NCI-H2081 treated with DMSO at 0.1 percent for 48 hours (cell line): ENCODE results near the gene MEF2C.

Experiments used
- DNase-seq: peaks from one replicate; lab custom pipeline; 2025; lab: John Stamatoyannopoulos, UW

The MEF2C gene

GRCh38 chr5:88888291-88888690 is 5.3 kb upstream of the MEF2C start:
- DNase-seq, result no peak

- no peak for DNase-seq
Measured at GRCh38 chr5:88887342-88887741, 4.4 kb upstream of the MEF2C start.

GRCh38 chr5:88886746-88887341 is 3.9 kb upstream of the MEF2C start:
- DNase-seq, result no peak

DNA sequence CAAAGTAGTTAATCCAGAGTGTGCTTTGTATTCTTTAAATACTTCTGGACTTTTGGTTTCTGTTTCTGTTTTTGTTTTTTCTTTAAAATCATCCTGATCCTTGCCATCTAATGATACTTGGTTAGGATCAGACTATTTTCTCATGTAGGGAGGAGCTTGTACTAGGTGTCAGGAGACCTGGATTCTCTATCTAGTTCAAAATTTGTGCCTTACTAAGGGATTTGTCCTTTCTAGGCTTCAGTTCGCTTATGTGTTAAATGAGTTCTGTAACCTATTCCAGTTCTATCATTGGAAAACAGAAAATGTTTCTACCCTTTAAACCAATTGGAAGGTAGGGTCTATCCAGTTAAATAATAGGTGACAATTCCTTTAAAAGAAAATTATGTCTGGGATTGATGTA is 3.3 kb upstream of the MEF2C start:
- no peak for DNase-seq

DNA sequence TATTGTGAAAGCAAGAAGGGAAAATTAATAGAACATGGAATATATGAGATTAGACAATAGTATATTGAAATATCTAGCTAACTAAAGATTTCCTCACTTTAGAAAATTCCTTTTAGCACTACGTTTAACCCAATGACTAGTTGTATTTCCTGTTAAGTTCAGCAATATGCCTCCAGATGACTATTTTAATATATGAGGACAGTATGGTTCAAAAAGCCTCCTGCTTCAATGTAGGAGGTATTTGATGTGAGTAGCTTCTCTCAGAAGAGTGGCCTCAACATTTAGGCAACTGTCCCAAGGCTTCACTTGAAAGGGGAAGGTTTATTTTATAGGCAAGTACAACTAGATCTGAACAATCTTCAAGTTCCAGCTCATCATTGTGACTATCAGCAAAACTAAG is 2.0 kb upstream of the MEF2C start:
- DNase-seq, result no peak

DNA sequence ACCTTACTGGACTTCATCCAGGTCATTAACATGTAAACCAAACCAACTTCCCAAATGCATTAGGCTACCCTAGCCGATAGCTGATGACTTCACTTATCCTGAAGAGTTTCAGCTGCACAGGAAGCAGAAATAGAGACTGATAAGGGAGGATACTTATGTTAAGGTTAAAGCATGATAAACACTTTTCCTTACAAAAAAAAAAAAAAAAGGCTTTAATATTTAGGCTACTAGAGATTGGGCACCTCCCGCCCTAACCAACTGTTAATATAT is 1.6 kb upstream of the MEF2C start:
- no peak for DNase-seq

DNA sequence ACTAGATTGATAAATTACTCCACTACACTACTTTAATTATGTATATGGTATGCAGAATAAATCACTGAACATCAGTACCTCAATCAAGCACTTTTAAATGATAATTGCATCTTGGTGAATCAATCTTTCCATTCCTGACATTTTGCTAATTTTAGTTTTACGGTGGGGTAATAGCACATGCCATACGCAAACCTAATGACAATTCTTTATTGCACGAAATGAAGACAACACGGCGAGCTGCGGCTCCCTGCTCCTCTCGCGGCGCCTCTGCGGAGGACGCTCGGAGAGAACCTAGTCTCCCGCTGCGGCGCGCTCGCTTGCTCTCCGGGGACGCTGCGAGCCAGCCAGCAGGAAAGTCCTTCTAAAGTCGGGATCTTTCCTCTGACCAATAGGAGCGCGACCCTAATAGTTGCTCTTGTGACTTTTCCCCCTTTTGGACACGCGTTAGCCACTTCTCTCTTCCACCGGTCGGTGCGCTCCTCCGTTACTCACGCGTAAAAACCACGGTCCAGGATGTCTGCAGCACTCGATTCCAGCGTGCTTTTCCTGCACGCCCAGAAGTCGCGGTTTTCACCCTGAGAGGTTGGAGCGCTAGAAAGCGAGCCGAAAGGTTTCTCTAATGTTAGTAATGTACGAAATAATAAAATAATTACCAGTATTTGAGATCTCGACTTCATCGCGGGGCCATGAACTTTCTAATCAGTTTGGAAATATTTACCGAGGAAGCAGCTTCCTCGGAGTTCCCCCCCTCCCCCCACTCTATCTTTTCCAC is 1.0 kb upstream of the MEF2C start:
- DNase-seq, result no peak

GRCh38 chr5:88882276-88883038 is 527 bp downstream of the MEF2C start:
- no peak for DNase-seq

DNA sequence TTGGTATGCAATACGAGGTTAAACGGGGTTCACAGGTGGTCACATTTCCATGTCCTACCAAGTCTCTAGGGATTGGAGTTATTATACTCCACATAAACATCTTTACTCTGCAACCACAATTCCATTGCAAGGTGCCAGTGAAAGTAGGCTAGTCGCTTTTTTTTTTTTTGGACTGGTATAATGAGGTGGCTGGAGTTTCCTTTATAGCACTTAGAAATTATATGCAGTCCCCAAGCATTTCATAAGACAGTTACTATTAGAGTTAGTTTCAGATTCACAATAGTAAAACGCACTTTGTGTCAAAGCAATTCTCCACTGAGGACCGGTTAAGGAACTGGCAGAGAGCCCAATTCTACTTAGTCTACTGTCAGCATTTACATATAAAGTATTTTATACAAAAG is 1.4 kb downstream of the MEF2C start:
- DNase-seq, result no peak

DNA sequence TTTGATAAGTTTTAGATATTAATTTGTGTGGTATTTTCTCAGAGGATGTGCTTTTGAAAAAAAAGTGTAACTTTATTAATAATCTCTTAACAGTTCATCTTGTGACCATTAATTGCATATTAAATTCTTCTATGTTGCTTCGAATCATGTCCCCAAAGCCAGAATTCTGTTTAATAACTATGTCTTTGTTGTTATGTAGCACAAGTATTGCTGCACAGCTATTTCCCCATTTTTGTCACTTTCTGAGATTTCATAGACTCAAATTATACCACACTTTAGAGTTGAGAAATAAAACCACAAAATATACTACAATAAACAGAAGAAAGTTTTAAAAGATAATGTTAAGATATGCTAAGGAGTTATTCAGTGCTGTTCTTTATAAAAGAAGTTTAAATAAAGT is 2.8 kb downstream of the MEF2C start:
- no peak for DNase-seq

DNA sequence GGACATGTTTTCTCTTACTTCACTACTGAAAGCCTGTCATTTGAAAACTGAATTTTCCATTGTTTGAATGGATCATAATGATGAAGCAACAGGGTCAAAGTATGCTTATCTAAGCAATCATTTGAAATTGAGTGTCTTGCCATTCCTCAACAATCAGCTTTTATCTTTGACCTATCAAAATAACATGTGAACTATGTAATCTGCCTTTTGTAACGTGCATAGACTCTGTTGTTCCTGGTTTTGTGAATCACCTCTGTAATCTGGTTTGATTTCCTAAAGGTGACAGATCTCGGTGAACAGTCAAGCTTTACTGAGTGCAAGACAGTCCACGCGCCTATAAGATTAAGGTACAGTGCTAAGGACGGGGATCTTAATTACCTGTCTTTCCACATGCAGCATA is 3.3 kb downstream of the MEF2C start:
- DNase-seq, result no peak

DNA sequence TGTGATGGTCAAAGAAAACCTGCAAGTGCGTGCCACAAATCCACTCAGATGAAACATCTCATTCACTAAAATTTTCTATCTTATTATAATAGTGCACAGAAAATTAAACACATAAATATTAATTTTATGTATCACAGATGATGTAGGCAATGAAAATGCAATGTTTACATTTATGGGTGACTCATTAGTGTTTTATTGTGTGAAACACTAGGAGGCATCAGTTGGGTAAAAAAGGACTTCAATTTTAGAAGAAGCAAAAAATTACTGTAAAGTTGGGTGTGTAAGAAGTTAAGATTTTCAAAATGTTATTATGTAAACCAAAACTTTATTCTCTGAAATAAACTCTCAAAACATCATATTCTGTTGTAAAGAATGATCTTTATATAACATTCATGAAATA is 4.0 kb downstream of the MEF2C start:
- no peak for DNase-seq

DNA sequence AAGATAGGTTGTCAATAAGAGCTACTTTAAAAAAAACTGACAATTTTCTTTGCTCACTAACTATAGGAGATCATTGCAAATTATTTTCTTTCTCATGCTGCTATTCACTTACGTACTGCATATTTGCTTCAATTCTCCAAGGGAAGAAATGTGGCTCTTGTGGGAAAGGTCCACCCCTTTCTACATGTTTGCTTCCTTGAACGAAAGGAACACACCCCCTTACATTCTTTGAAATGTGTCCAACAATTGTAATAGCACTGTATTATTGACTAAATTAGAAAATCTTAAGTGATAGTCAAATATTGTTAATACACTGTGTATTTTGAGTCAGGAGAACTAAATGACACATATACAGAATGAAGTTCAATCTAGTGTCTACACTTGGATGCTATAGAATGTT is 5.2 kb downstream of the MEF2C start:
- no peak for DNase-seq

DNA sequence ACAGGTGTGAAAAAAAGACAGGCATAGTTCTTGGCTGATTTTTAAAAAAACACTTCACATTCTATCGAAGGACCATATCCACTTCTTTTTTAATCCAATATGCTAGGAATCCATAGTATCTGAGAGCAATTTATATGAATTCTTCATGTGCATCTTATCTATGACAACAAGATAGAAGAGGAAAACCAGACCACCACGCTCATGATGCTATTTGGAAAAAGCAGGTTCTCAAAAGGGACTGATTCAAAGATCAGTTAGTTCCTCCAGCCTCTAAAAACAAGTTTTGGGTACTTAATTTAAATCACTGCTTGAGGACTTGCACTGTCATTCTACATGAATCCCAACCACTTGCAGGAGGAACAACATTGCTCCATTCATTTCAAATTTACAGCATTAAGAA is 6.3 kb downstream of the MEF2C start:
- no peak for DNase-seq

GRCh38 chr5:88875341-88876234 is 7.4 kb downstream of the MEF2C start:
- DNase-seq, result no peak

DNA sequence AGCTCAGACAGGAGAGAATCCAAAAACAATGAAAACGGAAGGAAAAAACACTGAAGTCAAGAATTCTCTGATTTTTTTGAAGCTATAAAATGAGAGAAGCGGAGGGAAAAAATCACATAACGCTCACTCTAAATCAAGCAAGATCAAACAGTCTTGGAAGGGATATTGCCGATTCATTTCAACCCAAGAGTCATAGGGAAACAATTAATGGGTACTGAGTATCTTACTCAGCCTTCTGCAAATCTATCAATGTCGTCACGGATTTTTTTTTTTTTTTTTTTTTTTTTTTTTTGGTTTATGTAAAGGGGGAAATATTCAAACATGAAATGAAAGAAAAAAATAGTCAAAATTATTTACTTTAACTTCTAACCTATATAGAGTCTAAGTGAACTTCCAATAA is 9.5 kb downstream of the MEF2C start:
- no peak for DNase-seq

DNA sequence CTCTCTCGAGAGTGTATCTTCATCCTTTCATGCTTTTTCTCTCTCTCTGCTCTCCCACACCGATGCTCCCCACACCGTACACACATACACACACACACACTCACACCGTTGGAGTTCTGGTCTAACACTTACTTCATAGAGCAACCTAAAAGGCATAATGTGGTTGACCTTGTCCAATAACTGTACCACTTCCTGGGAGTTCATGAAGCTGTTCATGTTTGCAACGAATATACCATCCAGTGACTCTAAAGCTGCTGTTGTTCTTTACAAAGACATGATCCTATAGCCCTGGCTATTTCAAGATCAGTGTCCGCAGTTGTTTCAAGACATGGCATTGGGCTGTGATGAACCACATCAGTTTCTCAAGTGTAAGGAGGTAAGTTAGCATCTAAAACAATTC is 10.0 kb downstream of the MEF2C start:
- DNase-seq, result no peak

DNA sequence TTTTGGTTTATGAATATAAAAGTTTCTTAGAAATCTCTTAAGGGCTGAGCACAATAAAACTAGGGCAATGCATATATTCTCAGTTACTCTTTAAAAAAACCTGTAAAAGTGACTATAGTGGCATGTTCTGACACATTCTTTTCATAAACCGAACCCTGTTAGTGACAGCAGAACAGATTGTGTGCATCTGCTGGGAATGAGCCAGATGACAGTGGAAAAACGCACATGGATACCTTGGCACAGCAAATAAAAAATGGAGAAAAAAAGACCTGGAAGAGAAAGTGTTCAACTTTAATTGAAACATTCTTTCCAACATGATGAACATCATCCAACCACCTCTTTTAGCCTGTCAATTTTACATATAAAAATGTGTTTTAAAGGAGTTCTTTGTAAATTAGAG is 12.7 kb downstream of the MEF2C start:
- no peak for DNase-seq

- DNase-seq, result no peak
Measured at GRCh38 chr5:88868468-88869068, 14.4 kb downstream of the MEF2C start.

GRCh38 chr5:88867638-88868037 is 15.3 kb downstream of the MEF2C start:
- no peak for DNase-seq

DNA sequence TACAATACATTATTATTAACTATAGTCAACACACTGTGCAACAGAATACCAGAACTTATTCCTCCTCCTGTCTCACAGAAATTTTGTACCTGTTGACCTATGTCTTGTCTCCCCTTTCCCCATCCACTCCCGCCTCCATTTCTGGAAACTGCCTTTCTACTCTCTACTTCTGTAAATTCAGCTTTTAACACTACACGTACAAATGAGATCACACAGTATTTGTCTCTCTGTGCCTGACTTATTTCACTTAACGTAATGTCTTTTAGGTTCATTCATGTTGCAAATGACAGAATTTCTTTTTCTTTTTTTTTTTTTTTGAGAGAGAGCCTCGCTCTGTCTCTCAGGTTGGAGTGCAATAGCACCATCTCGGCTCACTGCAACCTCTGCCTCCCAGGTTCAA is 19.5 kb downstream of the MEF2C start:
- no peak for DNase-seq

DNA sequence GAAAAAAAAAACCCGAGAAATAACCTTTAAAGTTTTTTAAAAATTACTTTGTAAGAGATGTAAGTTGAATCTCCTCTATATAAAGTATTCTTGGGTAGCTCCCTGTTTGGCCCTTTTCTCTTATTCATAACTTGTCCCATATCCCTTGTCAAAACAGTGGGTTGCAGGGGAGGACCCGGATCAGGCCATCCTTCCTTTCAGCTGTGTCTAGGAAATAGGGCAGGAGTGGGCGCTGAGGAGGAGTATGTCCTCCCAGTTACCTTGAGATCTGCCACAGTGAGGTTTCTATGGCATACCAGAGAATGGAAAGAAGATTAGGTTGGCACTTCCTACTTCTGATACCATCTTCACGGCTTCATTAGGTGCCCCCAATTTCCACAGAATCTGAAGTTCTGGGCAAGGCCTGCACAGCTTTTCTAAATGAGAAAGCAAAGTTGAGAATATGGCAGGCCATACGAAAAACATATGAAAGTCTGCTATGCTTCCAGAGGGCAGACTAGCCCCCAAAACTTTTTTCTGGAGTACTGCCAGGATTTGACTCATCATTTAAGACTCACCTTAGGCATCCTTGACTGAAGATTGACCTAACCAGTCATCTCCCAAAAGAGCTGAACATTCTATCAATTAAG is 20.3 kb downstream of the MEF2C start:
- no peak for DNase-seq
